HG02759 (cell line): ENCODE data around the gene IL1A.
A peak's percentile ranks its signal among the peaks of the same experiment; 100 is the strongest.

ENCODE experiments used
- ATAC-seq: cut with Tn5 transposase; IDR thresholded peaks from one replicate; pipeline ENCODE4 v1.9.1; 2021; ENCODE audit warnings: mild to moderate bottlenecking, moderate library complexity; ENCODE audit not compliant: unreplicated experiment

The IL1A gene

GRCh38 chr2:112793449-112793978, 9.2 kb upstream of the IL1A start:
- no peak for ATAC-seq

- no peak for ATAC-seq
These were observed 8.1 kb upstream of the IL1A start for GRCh38 chr2:112792419-112792818.

GRCh38 chr2:112791693-112792230, 7.5 kb upstream of the IL1A start:
- no peak for ATAC-seq

- ATAC-seq: no peak
These were observed 6.7 kb upstream of the IL1A start for GRCh38 chr2:112791019-112791418.

GRCh38 chr2:112790305-112790704, 6.0 kb upstream of the IL1A start:
- no peak for ATAC-seq

GRCh38 chr2:112789186-112789585, 4.9 kb upstream of the IL1A start:
- no peak for ATAC-seq

- no peak for ATAC-seq
These were observed 4.4 kb upstream of the IL1A start for GRCh38 chr2:112788653-112789052.

- no peak for ATAC-seq
These were observed 3.6 kb upstream of the IL1A start for GRCh38 chr2:112787729-112788393.

GRCh38 chr2:112787294-112787693, 3.0 kb upstream of the IL1A start:
- ATAC-seq: no peak

- ATAC-seq: no peak
These were observed 1.0 kb downstream of the IL1A start for GRCh38 chr2:112783187-112783714.

GRCh38 chr2:112782234-112782799, 2.0 kb downstream of the IL1A start:
- peak; percentile 86 for ATAC-seq

GRCh38 chr2:112779598-112779997, 4.7 kb downstream of the IL1A start:
- no peak for ATAC-seq

GRCh38 chr2:112777036-112777435, 7.3 kb downstream of the IL1A start:
- no peak for ATAC-seq

GRCh38 chr2:112776113-112776512, 8.2 kb downstream of the IL1A start:
- no peak for ATAC-seq

GRCh38 chr2:112774536-112775285, 9.6 kb downstream of the IL1A start:
- no peak for ATAC-seq

- ATAC-seq: no peak
These were observed 10.7 kb downstream of the IL1A start for GRCh38 chr2:112773556-112773955.

GRCh38 chr2:112772911-112773475, 11.3 kb downstream of the IL1A start:
- ATAC-seq: no peak

GRCh38 chr2:112772322-112772721, 12.0 kb downstream of the IL1A start:
- ATAC-seq: no peak

GRCh38 chr2:112768432-112768831, 15.9 kb downstream of the IL1A start:
- no peak for ATAC-seq

- ATAC-seq: no peak
These were observed 16.5 kb downstream of the IL1A start for GRCh38 chr2:112767693-112768330.

- ATAC-seq: no peak
These were observed 19.0 kb downstream of the IL1A start for GRCh38 chr2:112765251-112765650.
